Endothelial cell (in vitro differentiated cells): ENCODE data around the gene RABEP1. TPM values are rescaled to one million over a fixed set of nuclear protein-coding genes. Genes with fewer than 3 reads are reported as not detected.

Experiments used
- DNase-seq: peaks from one replicate; pipeline ENCODE4 v3.0.0; 2021; ENCODE audit warnings: low spot score
- H3K27ac Mint-ChIP-seq: one replicate; pipeline ENCODE4 v1.8.0; 2021; ENCODE audit warnings: mixed read lengths, inconsistent platforms; ENCODE audit not compliant: unreplicated experiment
- H3K27me3 Mint-ChIP-seq: one replicate; pipeline ENCODE4 v1.8.0; 2021; ENCODE audit warnings: mild to moderate bottlenecking, moderate library complexity, mixed read lengths, inconsistent platforms; ENCODE audit not compliant: unreplicated experiment
- H3K36me3 Mint-ChIP-seq: one replicate; pipeline ENCODE4 v1.8.0; 2021; ENCODE audit warnings: mild to moderate bottlenecking, low read depth, mixed read lengths, inconsistent platforms; ENCODE audit not compliant: unreplicated experiment
- H3K4me1 Mint-ChIP-seq: one replicate; pipeline ENCODE4 v1.8.0; 2021; ENCODE audit warnings: mild to moderate bottlenecking, mixed read lengths, inconsistent platforms; ENCODE audit not compliant: unreplicated experiment
- H3K4me3 Mint-ChIP-seq: one replicate; pipeline ENCODE4 v1.8.0; 2021; ENCODE audit warnings: mild to moderate bottlenecking, mixed read lengths, inconsistent platforms; ENCODE audit not compliant: unreplicated experiment
- H3K9me3 Mint-ChIP-seq: one replicate; pipeline ENCODE4 v1.8.0; 2021; ENCODE audit warnings: mixed read lengths, inconsistent platforms; ENCODE audit not compliant: unreplicated experiment
- total RNA-seq: library from RNA; stranded (reverse); fragmentation: NEBNext Ultra II Directional; extraction: Animal tissue kit (Norgen Biotek cat#: 25700); gene quantifications from one replicate; pipeline ENCODE4 v1.2.1, GENCODE V29; 2021; ENCODE audit not compliant: unreplicated experiment
- TF ChIP-seq, protein P1 (sequence below): fragments of 200-600 bp; sonication (generic); IDR thresholded peaks from one replicate; pipeline ENCODE4 v1.5.0; 2021; ENCODE audit warnings: antibody characterized with exemption; ENCODE audit not compliant: unreplicated experiment

RABEP1 gene
- total RNA-seq, 1 donor from 2014 or later = 64.8 TPM

DNA sequence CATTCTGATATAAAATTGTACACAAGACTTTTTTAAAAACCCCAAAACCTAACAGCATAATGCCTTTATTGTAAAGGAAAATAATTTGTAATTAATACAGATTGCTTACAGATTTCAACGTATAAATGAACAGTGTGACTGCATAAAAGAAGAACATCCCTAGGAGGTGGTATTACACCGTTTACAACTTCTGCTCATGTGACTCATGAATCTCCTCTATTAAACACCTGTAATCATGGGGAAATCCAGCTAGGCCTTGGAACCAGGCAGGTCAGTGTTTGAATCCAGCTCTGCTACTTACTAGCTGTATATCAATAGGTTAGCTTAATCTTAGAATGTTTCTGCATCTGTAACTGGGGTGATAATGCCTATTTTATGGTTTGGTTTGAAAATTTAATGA lies 15.2 kb downstream of the RABEP1 start:
- Mint-ChIP-seq H3K27me3 (no peaks in the 10 kb centered on the region), H3K4me1 (no peaks in the 10 kb centered on the region), H3K36me3 (no peaks in the 10 kb centered on the region), H3K9me3 (no peaks in the 10 kb centered on the region), H3K27ac (no peak overlapping the region), H3K4me3 (no peak overlapping the region)
- no peak for DNase-seq
- TF ChIP-seq, protein P1, sequence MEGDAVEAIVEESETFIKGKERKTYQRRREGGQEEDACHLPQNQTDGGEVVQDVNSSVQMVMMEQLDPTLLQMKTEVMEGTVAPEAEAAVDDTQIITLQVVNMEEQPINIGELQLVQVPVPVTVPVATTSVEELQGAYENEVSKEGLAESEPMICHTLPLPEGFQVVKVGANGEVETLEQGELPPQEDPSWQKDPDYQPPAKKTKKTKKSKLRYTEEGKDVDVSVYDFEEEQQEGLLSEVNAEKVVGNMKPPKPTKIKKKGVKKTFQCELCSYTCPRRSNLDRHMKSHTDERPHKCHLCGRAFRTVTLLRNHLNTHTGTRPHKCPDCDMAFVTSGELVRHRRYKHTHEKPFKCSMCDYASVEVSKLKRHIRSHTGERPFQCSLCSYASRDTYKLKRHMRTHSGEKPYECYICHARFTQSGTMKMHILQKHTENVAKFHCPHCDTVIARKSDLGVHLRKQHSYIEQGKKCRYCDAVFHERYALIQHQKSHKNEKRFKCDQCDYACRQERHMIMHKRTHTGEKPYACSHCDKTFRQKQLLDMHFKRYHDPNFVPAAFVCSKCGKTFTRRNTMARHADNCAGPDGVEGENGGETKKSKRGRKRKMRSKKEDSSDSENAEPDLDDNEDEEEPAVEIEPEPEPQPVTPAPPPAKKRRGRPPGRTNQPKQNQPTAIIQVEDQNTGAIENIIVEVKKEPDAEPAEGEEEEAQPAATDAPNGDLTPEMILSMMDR = no peak

DNA sequence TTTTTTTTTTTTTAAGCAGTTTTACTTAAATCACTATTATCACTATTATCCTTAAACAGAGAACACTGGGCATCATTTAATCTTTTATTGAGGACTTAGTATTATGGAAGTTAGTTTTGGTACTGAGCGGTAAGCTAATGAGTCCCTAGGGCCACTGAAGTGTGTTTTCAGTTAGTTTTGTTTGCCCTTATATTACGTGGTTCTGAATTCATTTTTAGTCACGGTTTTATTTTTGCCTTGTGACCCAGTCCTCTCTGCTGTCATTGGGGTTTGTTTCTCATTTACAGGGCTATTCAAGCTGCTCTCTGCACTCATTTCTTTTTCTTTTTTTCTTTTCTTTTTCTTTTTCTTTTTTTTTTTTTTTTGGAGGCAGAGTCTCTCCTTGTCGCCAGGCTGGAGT lies 17.3 kb downstream of the RABEP1 start:
- H3K27ac Mint-ChIP-seq = no peak overlapping the region
- no peaks in the 10 kb centered on the region for H3K27me3 Mint-ChIP-seq
- H3K9me3 Mint-ChIP-seq = no peaks in the 10 kb centered on the region
- no peak for DNase-seq
- H3K4me1 Mint-ChIP-seq = no peaks in the 10 kb centered on the region
- H3K36me3 Mint-ChIP-seq = no peaks in the 10 kb centered on the region
- TF ChIP-seq, protein P1 = no peak
- no peak overlapping the region for H3K4me3 Mint-ChIP-seq

- H3K9me3 Mint-ChIP-seq = no peaks in the 10 kb centered on the region
- H3K36me3 Mint-ChIP-seq = peaks cover 4% of the 10 kb centered on the region
- no peak overlapping the region for H3K4me3 Mint-ChIP-seq
- TF ChIP-seq, protein P1 = no peak
- no peaks in the 10 kb centered on the region for H3K27me3 Mint-ChIP-seq
- no peak overlapping the region for H3K27ac Mint-ChIP-seq
- no peaks in the 10 kb centered on the region for H3K4me1 Mint-ChIP-seq
- DNase-seq = no peak
Observed at GRCh38 chr17:5304636-5305035, 22.6 kb downstream of the RABEP1 start.

DNA sequence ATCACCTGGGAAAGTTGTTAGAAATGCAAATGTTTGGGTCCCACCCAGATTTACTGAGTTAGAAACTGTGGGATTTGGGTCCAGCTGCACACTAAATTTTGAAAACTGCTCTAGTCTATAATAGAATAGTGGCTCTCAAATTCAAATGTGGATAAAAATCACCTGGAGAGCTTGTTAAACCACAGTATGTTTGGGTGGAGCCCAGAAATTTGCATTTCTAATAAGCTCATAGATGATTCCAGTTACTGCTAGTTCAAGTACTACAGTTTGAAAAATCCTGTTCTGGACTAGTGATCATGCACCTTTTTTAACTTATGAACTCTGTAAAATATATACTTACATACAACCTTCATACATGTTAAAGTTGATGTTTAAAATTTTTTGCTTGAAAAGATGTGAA lies 27.8 kb downstream of the RABEP1 start:
- Mint-ChIP-seq H3K27me3 (no peaks in the 10 kb centered on the region), H3K27ac (no peak overlapping the region), H3K4me3 (no peak overlapping the region)

GRCh38 chr17:5325851-5326250 lies 43.8 kb downstream of the RABEP1 start:
- no peaks in the 10 kb centered on the region for H3K9me3 Mint-ChIP-seq
- H3K27me3 Mint-ChIP-seq = peaks cover 3% of the 10 kb centered on the region
- H3K4me3 Mint-ChIP-seq = no peak overlapping the region
- H3K27ac Mint-ChIP-seq = no peak overlapping the region
- H3K36me3 Mint-ChIP-seq = peaks cover 4% of the 10 kb centered on the region
- TF ChIP-seq, protein P1 = no peak
- no peak for DNase-seq
- no peaks in the 10 kb centered on the region for H3K4me1 Mint-ChIP-seq

More for the DNA sequence above, 27.8 kb downstream of the RABEP1 start:
- Mint-ChIP-seq H3K9me3 (no peaks in the 10 kb centered on the region), H3K36me3 (peaks cover 14% of the 10 kb centered on the region), H3K4me1 (no peaks in the 10 kb centered on the region)
- TF ChIP-seq, protein P1 = no peak
- DNase-seq = no peak
